Mucosa of descending colon (tissue), 3 donors: ENCODE data around the gene TOMM22. TPM values are rescaled to one million over a fixed set of nuclear protein-coding genes. Genes with fewer than 3 reads are reported as not detected.

ENCODE experiments used
- ATAC-seq: fragments of 200-7000 bp; cut with Tn5 transposase; one replicate; pipeline ENCODE4 v1.9.1; 2020; ENCODE audit warnings: mild to moderate bottlenecking, moderate library complexity
- DNase-seq, 3 donors: peaks; one replicate each; pipeline ENCODE4 v3.0.0-alpha.2; 2020
- H3K36me3 ChIP-seq: fragments of 200-600 bp; one replicate; pipeline ENCODE4 v1.8.0; 2021; ENCODE audit warnings: low read depth, mild to moderate bottlenecking
- H3K4me1 ChIP-seq: fragments of 200-600 bp; one replicate; pipeline ENCODE4 v1.8.0; 2021; ENCODE audit warnings: low read depth, mild to moderate bottlenecking
- H3K4me3 ChIP-seq: fragments of 200-600 bp; one replicate; pipeline ENCODE4 v1.8.0; 2021; ENCODE audit warnings: mild to moderate bottlenecking
- H3K9me3 ChIP-seq: fragments of 200-600 bp; one replicate; pipeline ENCODE4 v1.8.0; 2021; ENCODE audit warnings: mild to moderate bottlenecking
- CTCF ChIP-seq: fragments of 200-600 bp; IDR thresholded peaks from one replicate; pipeline ENCODE4 v1.8.0; 2022; ENCODE audit warnings: antibody characterized with exemption, mild to moderate bottlenecking
- intact Hi-C, 2 donors: fragments of 100-400 bp; cut with DNase I in 1 of 2; cut with micrococcal nuclease in 1 of 2; formaldehyde crosslinking; loops; one replicate each; pipeline versions ENCODE4 v1.11.0 to v1.11.1; 2022; cut with DNase I, micrococcal nuclease
- total RNA-seq, 3 donors: library from RNA; stranded (reverse); fragmentation: NEBNext Ultra II Directional in 2 of 3; extraction: Animal tissue kit (Norgen Biotek cat#: 25700) in 2 of 3; gene quantifications; one replicate each; pipeline versions ENCODE4 v1.2.1 to v1.2.4, GENCODE V29; 2021 to 2023
- donor health status: DM: no; HTN: no; CAD: no; lungs with moderate emphysema.
- donor health status: DM: no; HTN: no; CAD: no.
- donor health status: DM: no; HTN: yes; CAD: no.

The TOMM22 gene
- total RNA-seq, 3 donors from 2014 or later: 64.5 to 84.4 (median 72.4) TPM

DNA sequence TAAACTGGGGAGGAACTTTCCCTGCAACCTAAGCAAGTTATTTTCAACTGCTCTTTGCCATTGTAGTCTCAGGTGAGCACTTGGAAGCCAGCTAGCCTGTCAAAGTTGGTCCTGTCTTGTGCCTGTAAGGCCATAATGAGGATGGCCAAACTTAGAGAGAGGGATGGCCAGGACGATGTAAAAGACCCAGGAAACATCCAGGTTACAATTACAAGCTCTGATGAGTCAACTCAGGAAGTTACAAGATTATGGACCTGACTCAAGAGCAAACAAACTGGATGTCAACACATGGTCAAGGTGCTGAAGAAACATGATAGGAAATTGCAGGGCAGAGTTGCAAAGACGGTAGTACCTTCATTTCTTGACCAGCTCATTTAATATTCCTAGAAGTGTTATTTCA is 25.6 kb downstream of the TOMM22 start:
- Histone ChIP-seq H3K4me3 (no peak overlapping the region), H3K9me3 (no peaks in the 10 kb centered on the region), H3K36me3 (no peaks in the 10 kb centered on the region), H3K4me1 (peaks cover 31% of the 10 kb centered on the region)
- intact Hi-C loops: no loop called here
- DNase-seq (no peak), ATAC-seq (peak; percentile 45)
- no peak for TF ChIP-seq CTCF

- Histone ChIP-seq H3K4me1 (peaks cover 31% of the 10 kb centered on the region), H3K9me3 (no peaks in the 10 kb centered on the region), H3K4me3 (no peak overlapping the region), H3K36me3 (no peaks in the 10 kb centered on the region)
- TF ChIP-seq CTCF: no peak
- intact Hi-C loops: no loop called here
- DNase-seq: no peak
- no peak for ATAC-seq
Observed at GRCh38 chr22:38707984-38708383, 26.2 kb downstream of the TOMM22 start.

DNA sequence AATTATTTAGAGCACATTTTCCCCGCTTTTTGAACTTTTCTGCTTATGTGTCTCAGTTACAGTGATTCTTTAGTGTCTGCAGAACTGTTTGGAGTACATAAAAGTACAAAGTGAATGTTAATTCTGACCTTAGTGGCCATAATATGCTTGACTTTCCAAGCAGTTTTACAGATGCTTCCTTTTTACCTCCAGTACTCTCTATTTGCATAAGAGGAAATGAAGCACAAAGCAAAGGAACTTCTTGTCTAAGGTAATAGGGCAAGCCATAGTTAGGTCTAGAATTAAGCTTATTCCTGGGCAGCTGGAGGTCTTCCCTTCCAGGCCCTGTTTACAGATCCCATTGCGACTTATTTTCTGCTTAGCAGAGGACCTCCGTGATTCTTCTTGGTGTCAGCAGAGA is 27.5 kb downstream of the TOMM22 start:
- H3K36me3 ChIP-seq: no peaks in the 10 kb centered on the region
- no peak for TF ChIP-seq CTCF
- no peak for ATAC-seq
- no peak overlapping the region for H3K4me3 ChIP-seq
- no peaks in the 10 kb centered on the region for H3K9me3 ChIP-seq
- peaks cover 31% of the 10 kb centered on the region for H3K4me1 ChIP-seq
- intact Hi-C loops: no loop called here
- DNase-seq: no peak

DNA sequence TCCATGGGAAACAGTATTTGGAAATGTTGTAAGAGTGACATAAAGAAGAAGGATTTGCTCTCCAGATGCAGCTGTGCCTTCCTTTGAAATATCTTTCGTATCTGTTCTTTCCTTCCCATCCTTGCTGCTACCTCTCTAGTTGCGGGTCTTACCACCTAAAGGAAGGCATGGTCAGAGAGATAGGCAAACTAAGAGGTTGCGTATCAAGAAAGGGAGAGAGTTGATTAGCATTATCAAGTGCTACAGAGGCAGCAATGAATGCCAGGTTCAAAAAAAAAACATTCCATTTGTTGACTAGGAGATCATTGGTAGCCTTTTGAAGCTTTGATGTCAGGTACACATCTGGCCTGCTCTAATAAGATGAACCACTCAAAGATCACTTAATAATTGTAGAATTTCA is 28.6 kb downstream of the TOMM22 start:
- TF ChIP-seq CTCF: no peak
- Histone ChIP-seq H3K4me1 (peaks cover 24% of the 10 kb centered on the region), H3K9me3 (no peaks in the 10 kb centered on the region)

GRCh38 chr22:38710866-38711265 is 29.1 kb downstream of the TOMM22 start:
- Histone ChIP-seq H3K9me3 (no peaks in the 10 kb centered on the region), H3K36me3 (no peaks in the 10 kb centered on the region), H3K4me3 (no peak overlapping the region), H3K4me1 (peaks cover 20% of the 10 kb centered on the region)
- ATAC-seq (no peak), DNase-seq (no peak)
- TF ChIP-seq CTCF: no peak
- intact Hi-C loops: no loop called here

More for the DNA sequence above, 28.6 kb downstream of the TOMM22 start:
- intact Hi-C loops: no loop called here
- Histone ChIP-seq H3K36me3 (no peaks in the 10 kb centered on the region), H3K4me3 (no peak overlapping the region)
- DNase-seq (no peak), ATAC-seq (no peak)
